Osteoblast (primary cell): ENCODE results near the gene KRIT1. TPM values are rescaled to one million over a fixed set of nuclear protein-coding genes. Genes with fewer than 3 reads are reported as not detected.
"Not testable (repeated sequence)": the region's sequence is repeated elsewhere in the genome, so short reads cannot be mapped to it uniquely, and the experiment has no call there.

ENCODE experiments used
- DNase-seq: peaks from one replicate; pipeline ENCODE4 v3.0.0; 2011; ENCODE audit warnings: low spot score, mixed read lengths; ENCODE audit not compliant: insufficient read length; ENCODE audit errors: missing footprints
- H2AFZ ChIP-seq: 2 replicates; pipeline ENCODE4 v1.6.0; 2011; ENCODE audit warnings: mild to moderate bottlenecking, low read length
- H3K27ac ChIP-seq: 2 replicates; pipeline ENCODE4 v1.5.1; 2011; ENCODE audit warnings: mild to moderate bottlenecking, low read depth, low read length, moderate library complexity
- H3K27me3 ChIP-seq: 2 replicates; pipeline ENCODE4 v1.6.0; 2012; ENCODE audit warnings: mild to moderate bottlenecking, control low read depth, inconsistent platforms, low read length, moderate library complexity; ENCODE audit not compliant: insufficient read depth
- H3K36me3 ChIP-seq: 2 replicates; pipeline ENCODE4 v1.5.1; 2011; ENCODE audit warnings: mild to moderate bottlenecking, low read length, control low read depth, moderate library complexity; ENCODE audit not compliant: insufficient read depth
- H3K4me1 ChIP-seq: 2 replicates; pipeline ENCODE4 v1.5.1; 2011; ENCODE audit warnings: mild to moderate bottlenecking, low read length, control low read depth, moderate library complexity; ENCODE audit not compliant: insufficient read depth
- H3K4me2 ChIP-seq: 2 replicates; pipeline ENCODE4 v1.6.0; 2011; ENCODE audit warnings: mild to moderate bottlenecking, low read length; ENCODE audit not compliant: insufficient read depth
- H3K4me3 ChIP-seq: fragments of 200-600 bp; sonication (generic); 3 replicates; pipeline ENCODE4 v1.5.1; 2012; ENCODE audit warnings: mild to moderate bottlenecking, low read length, inconsistent platforms; ENCODE audit not compliant: insufficient read depth
- H3K79me2 ChIP-seq: 2 replicates; pipeline ENCODE4 v1.6.0; 2012; ENCODE audit warnings: mild to moderate bottlenecking, low read length, control low read depth, inconsistent platforms; ENCODE audit not compliant: insufficient read depth
- H3K9me3 ChIP-seq: 2 replicates; pipeline ENCODE4 v1.5.1; 2011; ENCODE audit warnings: low read depth, low read length, control low read depth
- H4K20me1 ChIP-seq: 2 replicates; pipeline ENCODE4 v1.6.0; 2012; ENCODE audit warnings: mild to moderate bottlenecking, low read length, control low read depth; ENCODE audit not compliant: insufficient read depth
- CTCF ChIP-seq: IDR thresholded peaks from 2 replicates; pipeline ENCODE4 v1.5.1; 2011; ENCODE audit warnings: mild to moderate bottlenecking, low read depth, low read length, moderate library complexity; ENCODE audit errors: extremely low read depth
- total RNA-seq: library from RNA; depleted of rRNA; stranded (reverse); fragments of >200 nt; gene quantifications from 2 replicates; pipeline ENCODE4 v1.2.3, GENCODE V29; 2012

The KRIT1 gene
- total RNA-seq, 1 donor: 47.8 TPM

- H3K27ac ChIP-seq: no peak overlapping the region
- no peaks in the 10 kb centered on the region for H3K9me3 ChIP-seq
- H4K20me1 ChIP-seq: no peaks in the 10 kb centered on the region
- H3K36me3 ChIP-seq: no peaks in the 10 kb centered on the region
- no peak for TF ChIP-seq CTCF
- no peaks in the 10 kb centered on the region for H3K79me2 ChIP-seq
- H3K4me1 ChIP-seq: peaks cover 10% of the 10 kb centered on the region
- no peak overlapping the region for H3K4me3 ChIP-seq
- H3K27me3 ChIP-seq: no peaks in the 10 kb centered on the region
- H2AFZ ChIP-seq: no peak overlapping the region
- no peak overlapping the region for H3K4me2 ChIP-seq
- peak; percentile 41 for DNase-seq
These were observed 68.4 kb downstream of the KRIT1 start for GRCh38 chr7:92177362-92177761.

- not testable (repeated sequence) for H3K27ac ChIP-seq
These were observed 76.2 kb downstream of the KRIT1 start for GRCh38 chr7:92169529-92169928.

GRCh38 chr7:92161271-92161670 is 84.4 kb downstream of the KRIT1 start:
- H3K4me3 ChIP-seq: no peak overlapping the region
- no peak for TF ChIP-seq CTCF
- H3K27ac ChIP-seq: no peak overlapping the region
- no peak for DNase-seq
- no peaks in the 10 kb centered on the region for H3K9me3 ChIP-seq
- peaks cover 22% of the 10 kb centered on the region for H3K4me1 ChIP-seq
- no peaks in the 10 kb centered on the region for H3K36me3 ChIP-seq
- H3K4me2 ChIP-seq: no peak overlapping the region
- H4K20me1 ChIP-seq: no peaks in the 10 kb centered on the region
- H3K27me3 ChIP-seq: no peaks in the 10 kb centered on the region
- H2AFZ ChIP-seq: no peak overlapping the region
- no peaks in the 10 kb centered on the region for H3K79me2 ChIP-seq

More at GRCh38 chr7:92169529-92169928, 76.2 kb downstream of the KRIT1 start:
- H3K27me3 ChIP-seq, DNase-seq, H3K4me2 ChIP-seq, H3K4me1 ChIP-seq, H3K36me3 ChIP-seq, H3K4me3 ChIP-seq, H3K9me3 ChIP-seq, H3K79me2 ChIP-seq, H4K20me1 ChIP-seq, H2AFZ ChIP-seq: not testable (repeated sequence)

- Histone ChIP-seq H4K20me1 (no peaks in the 10 kb centered on the region), H3K9me3 (no peaks in the 10 kb centered on the region), H3K27ac (peak overlapping the region; percentile 33), H2AFZ (no peak overlapping the region), H3K4me3 (peak overlapping the region; percentile 4), H3K79me2 (no peaks in the 10 kb centered on the region), H3K27me3 (no peaks in the 10 kb centered on the region), H3K4me1 (peaks cover 28% of the 10 kb centered on the region), H3K36me3 (no peaks in the 10 kb centered on the region), H3K4me2 (peak overlapping the region; percentile 40)
- DNase-seq: peak; percentile 82
- no peak for TF ChIP-seq CTCF
These were observed 86.8 kb downstream of the KRIT1 start for GRCh38 chr7:92158660-92159575.
